GM23338 (cell line): ENCODE measurements around the gene MRPS27. TPM values are rescaled to one million over a fixed set of nuclear protein-coding genes. Genes with fewer than 3 reads are reported as not detected.

Source experiments
- ATAC-seq: fragments of 200-7000 bp; cut with Tn5 transposase; 3 replicates; pipeline ENCODE4 v1.9.1; 2020
- DNase-seq: peaks from one replicate; pipeline ENCODE4 v3.0.0-alpha.2; 2015; ENCODE audit warnings: low spot score
- H2AFZ ChIP-seq: fragments of 200-600 bp; sonication (generic); 2 replicates; pipeline ENCODE4 v1.8.0; 2016; ENCODE audit warnings: antibody characterized with exemption, mild to moderate bottlenecking, moderate library complexity
- H3F3A ChIP-seq: fragments of 200-600 bp; sonication (generic); replicated peaks from 2 replicates; pipeline ENCODE4 v1.8.0; 2017; ENCODE audit warnings: antibody characterized with exemption, mixed run types, low read depth
- H3K27ac ChIP-seq: fragments of 200-600 bp; sonication (generic); 2 replicates; pipeline ENCODE4 v1.6.1; 2016; ENCODE audit warnings: low read depth
- H3K27me3 ChIP-seq: fragments of 200-600 bp; sonication (generic); 2 replicates; pipeline ENCODE4 v1.8.0; 2016; ENCODE audit warnings: mild to moderate bottlenecking, mixed run types, moderate library complexity; ENCODE audit not compliant: insufficient read depth
- H3K36me3 ChIP-seq: fragments of 200-600 bp; sonication (generic); 2 replicates; pipeline ENCODE4 v1.8.0; 2016; ENCODE audit warnings: mild to moderate bottlenecking; ENCODE audit not compliant: insufficient read depth
- H3K4me1 ChIP-seq: fragments of 200-600 bp; sonication (generic); 2 replicates; pipeline ENCODE4 v1.8.0; 2016; ENCODE audit warnings: mild to moderate bottlenecking, moderate library complexity; ENCODE audit not compliant: insufficient read depth
- H3K4me2 ChIP-seq: fragments of 200-600 bp; sonication (generic); 2 replicates; pipeline ENCODE4 v1.7.1; 2017; ENCODE audit warnings: mixed run types
- H3K4me3 ChIP-seq: fragments of 200-600 bp; sonication (generic); 2 replicates; pipeline ENCODE4 v1.6.1; 2016; ENCODE audit warnings: mixed run types
- H3K79me2 ChIP-seq: fragments of 200-600 bp; sonication (generic); replicated peaks from 2 replicates; pipeline ENCODE4 v1.8.0; 2017; ENCODE audit warnings: mild to moderate bottlenecking; ENCODE audit not compliant: insufficient read depth
- H3K9me2 ChIP-seq: fragments of 200-600 bp; sonication (generic); 2 replicates; pipeline ENCODE4 v1.8.0; 2017; ENCODE audit not compliant: insufficient read depth
- H4K20me1 ChIP-seq: fragments of 200-600 bp; sonication (generic); replicated peaks from 2 replicates; pipeline ENCODE4 v1.8.0; 2017; ENCODE audit warnings: mild to moderate bottlenecking; ENCODE audit not compliant: insufficient read depth
- H3K27ac Mint-ChIP-seq: 2 replicates; pipeline ENCODE4 v1.8.0; 2020; ENCODE audit warnings: inconsistent platforms, mild to moderate bottlenecking, moderate library complexity, mixed read lengths
- H3K27me3 Mint-ChIP-seq: 3 replicates; pipeline ENCODE4 v1.8.0; 2022; ENCODE audit warnings: low read depth, mild to moderate bottlenecking, moderate library complexity, mixed read lengths, inconsistent platforms; ENCODE audit not compliant: insufficient read depth, poor library complexity
- H3K36me3 Mint-ChIP-seq: 3 replicates; pipeline ENCODE4 v1.8.0; 2021; ENCODE audit warnings: low read depth, mild to moderate bottlenecking, inconsistent platforms, moderate library complexity, mixed read lengths
- H3K4me1 Mint-ChIP-seq: 3 replicates; pipeline ENCODE4 v1.8.0; 2020; ENCODE audit warnings: mild to moderate bottlenecking, inconsistent platforms, mixed read lengths
- H3K4me3 Mint-ChIP-seq: 3 replicates; pipeline ENCODE4 v1.8.0; 2021; ENCODE audit warnings: moderate library complexity, mild to moderate bottlenecking, inconsistent platforms, mixed read lengths
- H3K9me3 Mint-ChIP-seq: 3 replicates; pipeline ENCODE4 v1.8.0; 2020; ENCODE audit warnings: moderate library complexity, mild to moderate bottlenecking, inconsistent platforms, mixed read lengths
- CREB1 ChIP-seq: fragments of 250-450 bp; sonication (Bioruptor Pico); IDR thresholded peaks from 2 replicates; pipeline ENCODE4 v1.5.0; 2020; ENCODE audit warnings: low read depth, mild to moderate bottlenecking, moderate library complexity
- EZH2 ChIP-seq: fragments of 200-600 bp; sonication (generic); IDR thresholded peaks from one replicate; pipeline ENCODE4 v1.8.0; 2017; ENCODE audit warnings: antibody characterized with exemption, mild to moderate bottlenecking, low read depth; ENCODE audit not compliant: unreplicated experiment
- EZH2phosphoT487 ChIP-seq: fragments of 200-600 bp; sonication (generic); IDR thresholded peaks from one replicate; pipeline ENCODE4 v1.8.1; 2018; ENCODE audit warnings: antibody characterized with exemption; ENCODE audit not compliant: unreplicated experiment
- JUNB ChIP-seq: IDR thresholded peaks from one replicate; pipeline ENCODE4 v1.6.1; 2016; ENCODE audit warnings: antibody characterized with exemption; ENCODE audit not compliant: unreplicated experiment
- STAT1 ChIP-seq: IDR thresholded peaks from one replicate; pipeline ENCODE4 v1.6.1; 2016; ENCODE audit warnings: antibody characterized with exemption; ENCODE audit not compliant: unreplicated experiment
- ZNF114 ChIP-seq: fragments of 250-450 bp; sonication (Bioruptor Pico); IDR thresholded peaks from 2 replicates; pipeline ENCODE4 v1.5.0; 2020; ENCODE audit warnings: mild to moderate bottlenecking, moderate library complexity
- polyA plus RNA-seq: library from polyadenylated mRNA; unstranded; fragments of >200 nt; fragmentation: Nextera tagmentation; extraction: Ambion mirVana; gene quantifications from 2 replicates; pipeline ENCODE4 v1.2.1, GENCODE V29; 2016
- total RNA-seq: library from RNA; depleted of rRNA; stranded (reverse); fragments of >200 nt; shearing (Covaris generic); gene quantifications from 2 replicates; pipeline ENCODE4 v1.2.3, GENCODE V29; 2014
- TF ChIP-seq, protein P1 (sequence below): fragments of 250-450 bp; sonication (Bioruptor Pico); IDR thresholded peaks from 2 replicates; pipeline ENCODE4 v1.5.0; 2020; ENCODE audit warnings: mild to moderate bottlenecking, moderate library complexity
- TF ChIP-seq, protein P2 (sequence below), 2 experiments: fragments of 200-600 bp in 1 of 2; sonication (generic) in 1 of 2; conservative IDR thresholded peaks; 2 replicates each; pipeline versions ENCODE4 v1.5.1 to v1.6.1; 2016 to 2017; ENCODE audit warnings: antibody characterized with exemption in 2 of 2, low read depth in 2 of 2, mild to moderate bottlenecking in 2 of 2, moderate library complexity in 1 of 2

The MRPS27 gene
- total and polyA plus RNA-seq, 2 experiments from 2014 or later: 53.2 to 141 TPM

DNA sequence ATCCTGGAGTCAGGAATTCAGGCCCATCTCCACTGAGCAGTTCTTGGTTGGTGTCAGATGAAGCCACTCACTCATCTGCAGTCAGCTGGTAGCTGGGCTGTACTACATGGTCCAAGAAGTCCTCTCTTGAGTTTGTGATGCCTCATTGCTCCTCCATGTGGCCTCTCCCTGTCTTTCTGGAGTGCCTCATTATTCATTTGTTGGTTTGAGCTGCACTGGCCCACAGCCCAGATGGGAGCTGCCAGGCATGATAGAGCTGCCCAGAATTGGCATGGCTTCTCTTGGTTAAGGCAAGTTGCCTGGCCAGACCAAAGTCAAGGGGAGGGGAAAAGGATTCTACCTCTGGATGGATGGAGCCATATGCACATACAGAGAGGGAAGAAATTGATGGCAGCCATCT is 8.1 kb upstream of the MRPS27 start (continued):
- TF ChIP-seq, protein P1, sequence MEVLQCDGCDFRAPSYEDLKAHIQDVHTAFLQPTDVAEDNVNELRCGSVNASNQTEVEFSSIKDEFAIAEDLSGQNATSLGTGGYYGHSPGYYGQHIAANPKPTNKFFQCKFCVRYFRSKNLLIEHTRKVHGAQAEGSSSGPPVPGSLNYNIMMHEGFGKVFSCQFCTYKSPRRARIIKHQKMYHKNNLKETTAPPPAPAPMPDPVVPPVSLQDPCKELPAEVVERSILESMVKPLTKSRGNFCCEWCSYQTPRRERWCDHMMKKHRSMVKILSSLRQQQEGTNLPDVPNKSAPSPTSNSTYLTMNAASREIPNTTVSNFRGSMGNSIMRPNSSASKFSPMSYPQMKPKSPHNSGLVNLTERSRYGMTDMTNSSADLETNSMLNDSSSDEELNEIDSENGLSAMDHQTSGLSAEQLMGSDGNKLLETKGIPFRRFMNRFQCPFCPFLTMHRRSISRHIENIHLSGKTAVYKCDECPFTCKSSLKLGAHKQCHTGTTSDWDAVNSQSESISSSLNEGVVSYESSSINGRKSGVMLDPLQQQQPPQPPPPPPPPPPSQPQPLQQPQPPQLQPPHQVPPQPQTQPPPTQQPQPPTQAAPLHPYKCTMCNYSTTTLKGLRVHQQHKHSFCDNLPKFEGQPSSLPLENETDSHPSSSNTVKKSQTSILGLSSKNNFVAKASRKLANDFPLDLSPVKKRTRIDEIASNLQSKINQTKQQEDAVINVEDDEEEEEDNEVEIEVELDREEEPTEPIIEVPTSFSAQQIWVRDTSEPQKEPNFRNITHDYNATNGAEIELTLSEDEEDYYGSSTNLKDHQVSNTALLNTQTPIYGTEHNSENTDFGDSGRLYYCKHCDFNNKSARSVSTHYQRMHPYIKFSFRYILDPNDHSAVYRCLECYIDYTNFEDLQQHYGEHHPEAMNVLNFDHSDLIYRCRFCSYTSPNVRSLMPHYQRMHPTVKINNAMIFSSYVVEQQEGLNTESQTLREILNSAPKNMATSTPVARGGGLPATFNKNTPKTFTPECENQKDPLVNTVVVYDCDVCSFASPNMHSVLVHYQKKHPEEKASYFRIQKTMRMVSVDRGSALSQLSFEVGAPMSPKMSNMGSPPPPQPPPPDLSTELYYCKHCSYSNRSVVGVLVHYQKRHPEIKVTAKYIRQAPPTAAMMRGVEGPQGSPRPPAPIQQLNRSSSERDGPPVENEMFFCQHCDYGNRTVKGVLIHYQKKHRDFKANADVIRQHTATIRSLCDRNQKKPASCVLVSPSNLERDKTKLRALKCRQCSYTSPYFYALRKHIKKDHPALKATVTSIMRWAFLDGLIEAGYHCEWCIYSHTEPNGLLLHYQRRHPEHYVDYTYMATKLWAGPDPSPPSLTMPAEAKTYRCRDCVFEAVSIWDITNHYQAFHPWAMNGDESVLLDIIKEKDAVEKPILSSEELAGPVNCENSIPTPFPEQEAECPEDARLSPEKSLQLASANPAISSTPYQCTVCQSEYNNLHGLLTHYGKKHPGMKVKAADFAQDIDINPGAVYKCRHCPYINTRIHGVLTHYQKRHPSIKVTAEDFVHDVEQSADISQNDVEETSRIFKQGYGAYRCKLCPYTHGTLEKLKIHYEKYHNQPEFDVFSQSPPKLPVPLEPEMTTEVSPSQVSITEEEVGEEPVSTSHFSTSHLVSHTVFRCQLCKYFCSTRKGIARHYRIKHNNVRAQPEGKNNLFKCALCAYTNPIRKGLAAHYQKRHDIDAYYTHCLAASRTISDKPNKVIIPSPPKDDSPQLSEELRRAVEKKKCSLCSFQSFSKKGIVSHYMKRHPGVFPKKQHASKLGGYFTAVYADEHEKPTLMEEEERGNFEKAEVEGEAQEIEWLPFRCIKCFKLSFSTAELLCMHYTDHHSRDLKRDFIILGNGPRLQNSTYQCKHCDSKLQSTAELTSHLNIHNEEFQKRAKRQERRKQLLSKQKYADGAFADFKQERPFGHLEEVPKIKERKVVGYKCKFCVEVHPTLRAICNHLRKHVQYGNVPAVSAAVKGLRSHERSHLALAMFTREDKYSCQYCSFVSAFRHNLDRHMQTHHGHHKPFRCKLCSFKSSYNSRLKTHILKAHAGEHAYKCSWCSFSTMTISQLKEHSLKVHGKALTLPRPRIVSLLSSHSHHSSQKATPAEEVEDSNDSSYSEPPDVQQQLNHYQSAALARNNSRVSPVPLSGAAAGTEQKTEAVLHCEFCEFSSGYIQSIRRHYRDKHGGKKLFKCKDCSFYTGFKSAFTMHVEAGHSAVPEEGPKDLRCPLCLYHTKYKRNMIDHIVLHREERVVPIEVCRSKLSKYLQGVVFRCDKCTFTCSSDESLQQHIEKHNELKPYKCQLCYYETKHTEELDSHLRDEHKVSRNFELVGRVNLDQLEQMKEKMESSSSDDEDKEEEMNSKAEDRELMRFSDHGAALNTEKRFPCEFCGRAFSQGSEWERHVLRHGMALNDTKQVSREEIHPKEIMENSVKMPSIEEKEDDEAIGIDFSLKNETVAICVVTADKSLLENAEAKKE (CRISPR knock-in tag): no peak

DNA sequence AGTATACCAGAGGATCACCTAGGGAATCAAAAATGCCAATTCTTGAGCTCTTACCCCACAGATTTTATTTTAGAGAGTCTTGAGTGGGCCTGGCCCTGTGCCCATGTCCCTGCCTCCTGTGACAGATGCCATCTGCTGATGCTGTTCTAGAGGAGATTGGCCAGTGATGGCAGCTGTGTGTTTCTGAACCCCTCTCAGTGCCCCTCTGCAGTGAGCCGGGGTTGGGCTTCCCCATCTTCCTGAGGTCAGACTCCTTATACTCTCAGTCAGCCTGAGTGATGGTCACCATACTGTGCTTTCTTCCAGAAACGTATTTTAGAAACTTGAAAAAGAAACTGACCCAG is 6.2 kb upstream of the MRPS27 start:
- Mint-ChIP-seq H3K9me3 (no peaks in the 10 kb centered on the region), H3K4me3 (no peak overlapping the region), H3K27ac (no peak overlapping the region), H3K27me3 (peaks cover 1% of the 10 kb centered on the region), H3K4me1 (peaks cover 23% of the 10 kb centered on the region), H3K36me3 (peaks cover 50% of the 10 kb centered on the region)
- no peak overlapping the region for H2AFZ ChIP-seq
- H3K27me3 ChIP-seq: no peaks in the 10 kb centered on the region
- H3K27ac ChIP-seq: no peak overlapping the region
- H3K79me2 ChIP-seq: 0 out of 2 replicates have a peak, but pooled peaks cover 5% of the 10 kb centered on the region
- no peak overlapping the region for H3K4me2 ChIP-seq
- ATAC-seq (no peak), DNase-seq (no peak)
- H4K20me1 ChIP-seq: no peaks in the 10 kb centered on the region; the same call in 1 of the 2 replicates
- no peaks in the 10 kb centered on the region for H3K9me2 ChIP-seq
- H3K4me1 ChIP-seq: peaks cover 3% of the 10 kb centered on the region; the same call in 1 of the 2 replicates
- 0 out of 2 replicates have a peak, but pooled peaks cover 6% of the 10 kb centered on the region for H3K36me3 ChIP-seq
- H3F3A ChIP-seq: no peaks in the 10 kb centered on the region
- H3K4me3 ChIP-seq: no peak overlapping the region
- TF ChIP-seq JUNB (no peak), EZH2 (no peak), EZH2phosphoT487 (no peak), STAT1 (no peak), CREB1 (CRISPR knock-in tag) (no peak), ZNF114 (CRISPR knock-in tag) (no peak)
- TF ChIP-seq, protein P1 (CRISPR knock-in tag): no peak
- TF ChIP-seq, protein P2, sequence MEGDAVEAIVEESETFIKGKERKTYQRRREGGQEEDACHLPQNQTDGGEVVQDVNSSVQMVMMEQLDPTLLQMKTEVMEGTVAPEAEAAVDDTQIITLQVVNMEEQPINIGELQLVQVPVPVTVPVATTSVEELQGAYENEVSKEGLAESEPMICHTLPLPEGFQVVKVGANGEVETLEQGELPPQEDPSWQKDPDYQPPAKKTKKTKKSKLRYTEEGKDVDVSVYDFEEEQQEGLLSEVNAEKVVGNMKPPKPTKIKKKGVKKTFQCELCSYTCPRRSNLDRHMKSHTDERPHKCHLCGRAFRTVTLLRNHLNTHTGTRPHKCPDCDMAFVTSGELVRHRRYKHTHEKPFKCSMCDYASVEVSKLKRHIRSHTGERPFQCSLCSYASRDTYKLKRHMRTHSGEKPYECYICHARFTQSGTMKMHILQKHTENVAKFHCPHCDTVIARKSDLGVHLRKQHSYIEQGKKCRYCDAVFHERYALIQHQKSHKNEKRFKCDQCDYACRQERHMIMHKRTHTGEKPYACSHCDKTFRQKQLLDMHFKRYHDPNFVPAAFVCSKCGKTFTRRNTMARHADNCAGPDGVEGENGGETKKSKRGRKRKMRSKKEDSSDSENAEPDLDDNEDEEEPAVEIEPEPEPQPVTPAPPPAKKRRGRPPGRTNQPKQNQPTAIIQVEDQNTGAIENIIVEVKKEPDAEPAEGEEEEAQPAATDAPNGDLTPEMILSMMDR (conservative IDR thresholded peaks at IDR 0.05; ENCODE audit: low read depth in 2 of 2): no peak
